Endothelial cell of umbilical vein (primary cell): ENCODE measurements around the gene OR10AD1. TPM values are rescaled to one million over a fixed set of nuclear protein-coding genes. Genes with fewer than 3 reads are reported as not detected.

Experiments used
- BruUV-seq: library from RNA; stranded (reverse); fragments of 400-500 nt; replicated peaks from 2 replicates; lab custom pipeline; 2021; lab: Mats Ljungman, UMichigan
- CTCF ChIA-PET: fragments of 300-600, 350-600 bp; sonication (Branson Sonifier 250); formaldehyde crosslinking; loops from one replicate; lab custom pipeline; 2021; ENCODE audit warnings: antibody characterized with exemption, inconsistent platforms; lab: Charles Lee
- POLR2A ChIA-PET: fragments of 300-600, 350-600 bp; sonication (Branson Sonifier 250); formaldehyde crosslinking; loops from one replicate; lab custom pipeline; 2021; ENCODE audit warnings: antibody characterized with exemption, inconsistent platforms; lab: Charles Lee
- DNase-seq: peaks from one replicate; pipeline ENCODE4 v3.0.0-alpha.2; 2011; ENCODE audit warnings: low read depth, low spot score
- FAIRE-seq: peaks from 2 replicates; lab custom pipeline; 2011; peaks lifted over from hg19 to GRCh38; lab: Jason Lieb, UNC
- H2AFZ ChIP-seq: 2 replicates; pipeline ENCODE4 v1.6.0; 2012; ENCODE audit warnings: low read depth, low read length, control low read depth, inconsistent platforms
- H3K27ac ChIP-seq: 2 replicates; pipeline ENCODE4 v1.5.1; 2011; ENCODE audit warnings: low read depth, mild to moderate bottlenecking, control low read depth, low read length, moderate library complexity; ENCODE audit not compliant: insufficient read depth
- H3K27me3 ChIP-seq, 2 experiments: 2 replicates each; pipeline versions ENCODE4 v1.6.0 to v1.6.1; 2011; ENCODE audit warnings: low read length in 2 of 2, mixed read lengths in 1 of 2; ENCODE audit not compliant: control insufficient read depth in 2 of 2, insufficient read depth in 2 of 2
- H3K36me3 ChIP-seq, 2 experiments: 2 replicates in 1 of 2; 3 replicates in 1 of 2; pipeline ENCODE4 v1.5.1; 2011; ENCODE audit warnings: low read length in 2 of 2, mild to moderate bottlenecking in 1 of 2, moderate library complexity in 1 of 2; ENCODE audit not compliant: control insufficient read depth in 2 of 2, insufficient read depth in 2 of 2; ENCODE audit errors: extremely low read depth in 1 of 2
- H3K4me1 ChIP-seq: 3 replicates; pipeline ENCODE4 v1.5.1; 2011; ENCODE audit warnings: mild to moderate bottlenecking, low read length; ENCODE audit not compliant: control insufficient read depth, insufficient read depth; ENCODE audit errors: extremely low read depth
- H3K4me2 ChIP-seq: 2 replicates; pipeline ENCODE4 v1.6.1; 2011; ENCODE audit warnings: low read length, control low read depth, mixed read lengths; ENCODE audit not compliant: insufficient read depth
- H3K4me3 ChIP-seq, 3 experiments: fragments of 200-600 bp in 1 of 3; sonication (generic), shearing (Covaris generic) in 1 of 3; replicated peaks in 1 of 3; 2 replicates each; pipeline ENCODE4 v1.5.1; 2011 to 2016; ENCODE audit warnings: control low read depth in 3 of 3, low read length in 3 of 3, mild to moderate bottlenecking in 2 of 3, inconsistent platforms in 1 of 3, low read depth in 1 of 3, moderate library complexity in 1 of 3; ENCODE audit not compliant: insufficient read depth in 1 of 3
- H3K79me2 ChIP-seq: 2 replicates; pipeline ENCODE4 v1.6.0; 2012; ENCODE audit warnings: low read length, inconsistent platforms; ENCODE audit not compliant: control insufficient read depth, insufficient read depth
- H3K9ac ChIP-seq: replicated peaks from 2 replicates; pipeline ENCODE3; 2011; ENCODE audit warnings: low read length, control low read depth; ENCODE audit not compliant: insufficient read depth; ENCODE audit errors: extremely low read depth
- H3K9me1 ChIP-seq: replicated peaks from 3 replicates; pipeline ENCODE4 v1.6.0; 2011; ENCODE audit warnings: mild to moderate bottlenecking, low read length; ENCODE audit not compliant: control insufficient read depth, insufficient read depth; ENCODE audit errors: extremely low read depth
- H3K9me3 ChIP-seq: replicated peaks from 2 replicates; pipeline ENCODE4 v1.5.1; 2012; ENCODE audit warnings: low read length, inconsistent platforms; ENCODE audit not compliant: control insufficient read depth, insufficient read depth
- H4K20me1 ChIP-seq: replicated peaks from 2 replicates; pipeline ENCODE3; 2011; ENCODE audit warnings: mild to moderate bottlenecking, low read length; ENCODE audit not compliant: control insufficient read depth, insufficient read depth; ENCODE audit errors: extremely low read depth
- CTCF ChIP-seq, 2 donors: IDR thresholded peaks; 1 replicate in 1 of 2; 2 replicates in 1 of 2; pipeline ENCODE4 v1.5.1; 2011; ENCODE audit warnings: low read length in 2 of 2, mild to moderate bottlenecking in 2 of 2, moderate library complexity in 2 of 2, control low read depth in 1 of 2, inconsistent platforms in 1 of 2, low read depth in 1 of 2; ENCODE audit not compliant: insufficient read depth in 1 of 2; ENCODE audit errors: extremely low read depth in 1 of 2
- EZH2 ChIP-seq: IDR thresholded peaks from 2 replicates; pipeline ENCODE4 v1.6.1; 2012; ENCODE audit warnings: borderline replicate concordance, low read depth, mild to moderate bottlenecking, moderate library complexity, low read length, inconsistent platforms; ENCODE audit not compliant: severe bottlenecking
- FOS ChIP-seq: IDR thresholded peaks from 2 replicates; pipeline ENCODE4 v1.6.1; 2011; ENCODE audit warnings: mild to moderate bottlenecking, low read length, moderate library complexity, borderline replicate concordance; ENCODE audit not compliant: insufficient read depth
- GATA2 ChIP-seq: IDR thresholded peaks from 2 replicates; pipeline ENCODE4 v1.7.0; 2011; ENCODE audit warnings: low read depth, mild to moderate bottlenecking, moderate library complexity, mixed read lengths, low read length; ENCODE audit not compliant: insufficient read length, insufficient read depth
- JUN ChIP-seq: IDR thresholded peaks from 2 replicates; pipeline ENCODE4 v1.6.1; 2011; ENCODE audit warnings: borderline replicate concordance, low read depth; ENCODE audit not compliant: insufficient read length, insufficient read depth
- MAX ChIP-seq: IDR thresholded peaks from 2 replicates; pipeline ENCODE4 v1.6.1; 2011; ENCODE audit not compliant: insufficient read depth, insufficient read length
- MYC ChIP-seq: IDR thresholded peaks from one replicate; pipeline ENCODE4 v1.6.1; 2011; ENCODE audit warnings: mild to moderate bottlenecking, low read depth, low read length
- POLR2A ChIP-seq: IDR thresholded peaks from 2 replicates; pipeline ENCODE4 v1.6.1; 2012; ENCODE audit warnings: low read depth, mild to moderate bottlenecking, control low read depth, low read length
- dilution Hi-C: fragments of 300-500 bp; cut with MboI; formaldehyde crosslinking; loops from one replicate; pipeline ENCODE4 v1.15.0; 2019; ENCODE audit warnings: low sequenced_read_pairs; ENCODE audit not compliant: extremely low pct_ligation_motif_present
- intact Hi-C: fragments of 100-400 bp; cut with micrococcal nuclease; formaldehyde crosslinking; loops from one replicate; pipeline ENCODE4 v1.10.0; 2022
- polyA plus RNA-seq, 4 experiments: library from polyadenylated mRNA; depleted of rRNA in 3 of 4; stranded (reverse) in 3 of 4; unstranded in 1 of 4; fragments of >200 nt; gene quantifications; 2 replicates each; pipeline versions ENCODE4 v1.2.1 to v1.2.3, GENCODE V29; 2011 to 2012; ENCODE audit warnings: missing spikeins in 1 of 4
- total RNA-seq: library from RNA; stranded (reverse); gene quantifications from 2 replicates; pipeline ENCODE4 v1.2.3, GENCODE V29; 2021

OR10AD1 gene
- total and polyA plus RNA-seq, 2 donors (not counting 3 experiments of a cell fraction or from before 2014, with no cell fraction given) = not detected

GRCh38 chr12:48175613-48176416 lies 27.3 kb downstream of the OR10AD1 start:
- H3K27me3 ChIP-seq = peaks cover 40 to 44% of the 10 kb centered on the region in 2 experiments
- no peak overlapping the region for H3K27ac ChIP-seq
- ChIA-PET POLR2A (no interaction called here), CTCF (no interaction called here)
- H3K9me3 ChIP-seq = no peaks in the 10 kb centered on the region
- no peak for DNase-seq
- no peak overlapping the region for H2AFZ ChIP-seq
- FAIRE-seq = no peak
- H3K9me1 ChIP-seq = no peaks in the 10 kb centered on the region
- no peaks in the 10 kb centered on the region for H4K20me1 ChIP-seq
- no peak for TF ChIP-seq MYC
- no peak for TF ChIP-seq JUN
- no peak for TF ChIP-seq POLR2A
- no peak for TF ChIP-seq FOS
- TF ChIP-seq CTCF (IDR thresholded peaks at IDR 0.05; ENCODE audit: extremely low read depth in 1 of 2, insufficient read depth in 1 of 2, low read depth in 1 of 2, low read length in 2 of 2) = no peak
- no peak for TF ChIP-seq MAX
- TF ChIP-seq EZH2 = no peak
- no peak for TF ChIP-seq GATA2
- dilution Hi-C loops = no loop called here
- no peak overlapping the region for H3K9ac ChIP-seq
- no peak overlapping the region for H3K4me3 ChIP-seq
- no peaks in the 10 kb centered on the region for H3K79me2 ChIP-seq
- BruUV-seq = no TSS peak
- H3K4me2 ChIP-seq = no peak overlapping the region
- H3K36me3 ChIP-seq = no peaks in the 10 kb centered on the region
- intact Hi-C loops = no loop called here
- H3K4me1 ChIP-seq = no peaks in the 10 kb centered on the region
